ENCODE measurements around the gene VSTM2A. TPM values are rescaled to one million over a fixed set of nuclear protein-coding genes. Genes with fewer than 3 reads are reported as not detected.
A peak's percentile ranks its signal among the peaks of the same experiment; 100 is the strongest.

Gene VSTM2A
- total RNA-seq, 4 donors from 2014 or later: 0.79 to 7.2 (median 0.96) TPM; not detected in 1

DNA sequence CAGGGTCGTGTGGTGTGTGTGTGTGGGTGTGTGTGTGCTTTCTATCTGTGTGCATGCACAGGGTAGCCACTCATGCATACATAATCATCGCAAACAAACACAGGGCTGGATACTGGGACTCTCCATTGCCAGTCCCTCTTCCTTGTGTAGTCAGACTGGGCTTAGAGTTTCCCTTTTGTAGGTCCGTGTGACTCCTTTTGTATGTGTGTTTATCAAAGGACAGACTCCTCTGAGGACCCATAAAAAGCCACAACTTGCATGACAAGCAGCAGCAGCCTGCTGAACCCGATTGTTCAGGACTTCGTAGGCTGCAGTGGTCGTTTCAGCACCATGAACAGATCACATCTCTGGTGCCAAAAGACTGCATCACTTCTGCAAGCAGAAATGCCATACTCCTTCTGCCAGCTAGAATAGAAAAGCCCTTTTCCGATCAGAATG lies 895 bp downstream of the VSTM2A start:
- Histone ChIP-seq H3K27me3 (peaks cover 95% of the 10 kb centered on the region), H3K27ac (no peak overlapping the region), H3K9me3 (no peaks in the 10 kb centered on the region), H3K4me1 (peaks cover 0 to 14% (median 8%) of the 10 kb centered on the region in 4 donors), H3K4me3 (no peak overlapping the region), H3K36me3 (no peaks in the 10 kb centered on the region)
- DNase-seq: no peak
- 9 to 20% methylated on average over 2 to 7 of the region's 7 CpGs for WGBS, 2 donors (ENCODE audit: low coverage in 1 of 2)
- TF ChIP-seq POLR2AphosphoS5 (IDR thresholded peaks at IDR 0.05) (no peak), POLR2A (IDR thresholded peaks at IDR 0.05) (no peak), EP300 (IDR thresholded peaks at IDR 0.05; ENCODE audit: low read depth) (no peak)
- TF ChIP-seq, protein P1, sequence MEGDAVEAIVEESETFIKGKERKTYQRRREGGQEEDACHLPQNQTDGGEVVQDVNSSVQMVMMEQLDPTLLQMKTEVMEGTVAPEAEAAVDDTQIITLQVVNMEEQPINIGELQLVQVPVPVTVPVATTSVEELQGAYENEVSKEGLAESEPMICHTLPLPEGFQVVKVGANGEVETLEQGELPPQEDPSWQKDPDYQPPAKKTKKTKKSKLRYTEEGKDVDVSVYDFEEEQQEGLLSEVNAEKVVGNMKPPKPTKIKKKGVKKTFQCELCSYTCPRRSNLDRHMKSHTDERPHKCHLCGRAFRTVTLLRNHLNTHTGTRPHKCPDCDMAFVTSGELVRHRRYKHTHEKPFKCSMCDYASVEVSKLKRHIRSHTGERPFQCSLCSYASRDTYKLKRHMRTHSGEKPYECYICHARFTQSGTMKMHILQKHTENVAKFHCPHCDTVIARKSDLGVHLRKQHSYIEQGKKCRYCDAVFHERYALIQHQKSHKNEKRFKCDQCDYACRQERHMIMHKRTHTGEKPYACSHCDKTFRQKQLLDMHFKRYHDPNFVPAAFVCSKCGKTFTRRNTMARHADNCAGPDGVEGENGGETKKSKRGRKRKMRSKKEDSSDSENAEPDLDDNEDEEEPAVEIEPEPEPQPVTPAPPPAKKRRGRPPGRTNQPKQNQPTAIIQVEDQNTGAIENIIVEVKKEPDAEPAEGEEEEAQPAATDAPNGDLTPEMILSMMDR (IDR thresholded peaks at IDR 0.05): no peak
- intact Hi-C loops (cut with DNase I; ENCODE audit: low total_unique reads): no loop called here
- in situ Hi-C loops (cut with MboI; ENCODE audit: low pct_ligation_motif_present in 1 of 4, low pct_unique_long_range_greater_than_20kb in 1 of 4, low sequenced_read_pairs in 3 of 4): no loop called here

DNA sequence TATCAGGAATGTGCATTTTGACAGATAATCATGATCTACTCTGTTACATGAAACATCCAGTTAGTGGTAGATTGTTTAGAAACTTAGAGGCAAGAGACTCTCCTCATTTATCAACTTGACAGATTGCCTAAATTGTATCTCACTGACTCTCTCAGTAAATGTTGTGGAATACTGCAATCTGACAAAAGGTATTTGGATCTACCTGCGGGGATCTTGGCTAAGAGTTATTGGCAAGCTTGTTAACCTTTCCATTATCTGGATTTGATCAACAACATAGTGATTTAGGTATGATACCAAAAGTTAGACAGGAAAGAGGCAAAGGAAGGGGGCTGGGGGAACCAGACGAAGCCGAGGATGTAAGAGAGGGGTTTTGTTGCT lies 2.0 kb downstream of the VSTM2A start:
- no peaks in the 10 kb centered on the region for H3K9me3 ChIP-seq
- 0 to 28% methylated on average over 3 of the region's 3 CpGs for WGBS, 2 donors (ENCODE audit: low coverage in 1 of 2)
- no peaks in the 10 kb centered on the region for H3K36me3 ChIP-seq
- H3K4me3 ChIP-seq: no peak overlapping the region
- peaks cover 0 to 14% (median 8%) of the 10 kb centered on the region in 4 donors for H3K4me1 ChIP-seq
- peaks cover 92% of the 10 kb centered on the region for H3K27me3 ChIP-seq
- TF ChIP-seq, protein P1 (IDR thresholded peaks at IDR 0.05): no peak
- TF ChIP-seq EP300 (IDR thresholded peaks at IDR 0.05; ENCODE audit: low read depth): no peak
- no peak for TF ChIP-seq POLR2A (IDR thresholded peaks at IDR 0.05)
- no peak for TF ChIP-seq POLR2AphosphoS5 (IDR thresholded peaks at IDR 0.05)
- H3K27ac ChIP-seq: no peak overlapping the region
- in situ Hi-C loops (cut with MboI; ENCODE audit: low pct_ligation_motif_present in 1 of 4, low pct_unique_long_range_greater_than_20kb in 1 of 4, low sequenced_read_pairs in 3 of 4) (no loop called here), intact Hi-C loops (cut with DNase I; ENCODE audit: low total_unique reads) (no loop called here)
- DNase-seq: no peak

DNA sequence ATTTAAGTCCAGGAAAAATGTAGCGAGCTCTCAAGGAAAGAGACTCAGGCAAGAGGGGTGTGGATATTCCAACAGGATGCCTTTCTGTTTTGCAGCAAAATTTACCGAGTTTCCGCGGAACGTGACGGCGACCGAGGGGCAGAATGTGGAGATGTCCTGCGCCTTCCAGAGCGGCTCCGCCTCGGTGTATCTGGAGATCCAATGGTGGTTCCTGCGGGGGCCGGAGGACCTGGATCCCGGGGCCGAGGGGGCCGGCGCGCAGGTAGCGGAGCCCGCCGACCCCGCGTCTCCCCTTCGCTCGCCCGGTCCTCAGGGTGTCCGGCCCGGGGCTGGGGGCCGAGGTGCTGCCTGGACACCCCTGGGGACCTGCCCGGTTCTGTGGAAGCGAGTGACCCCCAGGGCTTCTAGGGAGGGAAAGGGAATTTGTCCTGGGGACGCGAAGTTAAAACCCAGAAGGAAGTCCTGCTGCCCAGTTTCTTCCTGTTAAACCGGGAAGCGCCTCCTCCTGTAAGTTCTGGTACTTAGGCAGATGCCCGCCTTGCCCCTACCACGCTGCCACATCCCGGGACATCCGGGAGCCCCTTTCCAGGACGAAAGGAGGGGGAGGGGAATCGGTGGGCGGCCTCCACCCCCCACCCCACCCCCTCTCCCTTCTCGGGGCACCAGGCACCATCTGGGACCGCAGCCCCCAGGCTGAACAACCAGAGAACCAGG lies 2.5 kb downstream of the VSTM2A start:
- no peak for DNase-seq

DNA sequence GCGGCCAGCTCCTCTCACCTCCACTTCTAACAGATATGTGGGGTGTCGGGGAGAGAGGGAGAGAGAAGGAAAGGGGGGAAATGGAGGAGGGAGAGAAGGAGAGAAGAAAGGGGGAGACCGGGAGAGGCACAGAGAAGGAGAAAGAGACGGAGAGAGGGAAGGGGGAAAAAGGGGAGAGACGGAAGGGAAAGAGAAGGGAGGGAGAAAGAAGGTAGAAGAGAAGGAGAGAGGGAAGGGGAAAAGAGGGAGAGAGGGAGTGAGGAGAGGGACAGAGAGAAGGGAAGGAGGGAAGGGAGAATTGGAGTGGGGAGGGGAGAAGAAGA lies 3.0 kb downstream of the VSTM2A start:
- Histone ChIP-seq H3K27me3 (peaks cover 81% of the 10 kb centered on the region), H3K27ac (no peak overlapping the region), H3K9me3 (no peaks in the 10 kb centered on the region), H3K4me1 (peaks cover 0 to 14% (median 8%) of the 10 kb centered on the region in 4 donors), H3K4me3 (no peak overlapping the region), H3K36me3 (no peaks in the 10 kb centered on the region)
- no peak for DNase-seq
- TF ChIP-seq POLR2AphosphoS5 (IDR thresholded peaks at IDR 0.05) (no peak), POLR2A (IDR thresholded peaks at IDR 0.05) (no peak), EP300 (IDR thresholded peaks at IDR 0.05; ENCODE audit: low read depth) (no peak)
- TF ChIP-seq, protein P1 (IDR thresholded peaks at IDR 0.05): no peak
- intact Hi-C loops (cut with DNase I; ENCODE audit: low total_unique reads): no loop called here
- 11 to 12% methylated on average over 4 to 5 of the region's 5 CpGs for WGBS, 2 donors (ENCODE audit: low coverage in 1 of 2)
- in situ Hi-C loops (cut with MboI; ENCODE audit: low pct_ligation_motif_present in 1 of 4, low pct_unique_long_range_greater_than_20kb in 1 of 4, low sequenced_read_pairs in 3 of 4): no loop called here

More for the DNA sequence above, 2.5 kb downstream of the VSTM2A start:
- TF ChIP-seq, protein P1 (IDR thresholded peaks at IDR 0.05): no peak
- TF ChIP-seq POLR2A (IDR thresholded peaks at IDR 0.05): no peak
- no peak for TF ChIP-seq POLR2AphosphoS5 (IDR thresholded peaks at IDR 0.05)
- TF ChIP-seq EP300 (IDR thresholded peaks at IDR 0.05; ENCODE audit: low read depth): no peak
- intact Hi-C loops (cut with DNase I; ENCODE audit: low total_unique reads): no loop called here
- Histone ChIP-seq H3K4me3 (peak overlapping the region in 1 of 4 donors; percentile 3), H3K4me1 (peaks cover 0 to 14% (median 8%) of the 10 kb centered on the region in 4 donors), H3K9me3 (no peaks in the 10 kb centered on the region), H3K36me3 (no peaks in the 10 kb centered on the region), H3K27ac (no peak overlapping the region), H3K27me3 (peaks cover 87% of the 10 kb centered on the region)
- in situ Hi-C loops (cut with MboI; ENCODE audit: low pct_ligation_motif_present in 1 of 4, low pct_unique_long_range_greater_than_20kb in 1 of 4, low sequenced_read_pairs in 3 of 4): no loop called here
- 0 to 32% methylated on average over 1 to 45 of the region's 45 CpGs for WGBS, 2 donors (ENCODE audit: low coverage in 1 of 2)

Measured in transverse colon (tissue), 4 donors.